Endothelial cell (in vitro differentiated cells): ENCODE results near the gene RING1. TPM values are rescaled to one million over a fixed set of nuclear protein-coding genes. Genes with fewer than 3 reads are reported as not detected.

Experiments
- DNase-seq: peaks from one replicate; pipeline ENCODE4 v3.0.0; 2021; ENCODE audit warnings: low spot score
- H3K27ac Mint-ChIP-seq: one replicate; pipeline ENCODE4 v1.8.0; 2021; ENCODE audit warnings: mixed read lengths, inconsistent platforms; ENCODE audit not compliant: unreplicated experiment
- H3K27me3 Mint-ChIP-seq: one replicate; pipeline ENCODE4 v1.8.0; 2021; ENCODE audit warnings: mild to moderate bottlenecking, moderate library complexity, mixed read lengths, inconsistent platforms; ENCODE audit not compliant: unreplicated experiment
- H3K36me3 Mint-ChIP-seq: one replicate; pipeline ENCODE4 v1.8.0; 2021; ENCODE audit warnings: mild to moderate bottlenecking, low read depth, mixed read lengths, inconsistent platforms; ENCODE audit not compliant: unreplicated experiment
- H3K4me1 Mint-ChIP-seq: one replicate; pipeline ENCODE4 v1.8.0; 2021; ENCODE audit warnings: mild to moderate bottlenecking, mixed read lengths, inconsistent platforms; ENCODE audit not compliant: unreplicated experiment
- H3K4me3 Mint-ChIP-seq: one replicate; pipeline ENCODE4 v1.8.0; 2021; ENCODE audit warnings: mild to moderate bottlenecking, mixed read lengths, inconsistent platforms; ENCODE audit not compliant: unreplicated experiment
- H3K9me3 Mint-ChIP-seq: one replicate; pipeline ENCODE4 v1.8.0; 2021; ENCODE audit warnings: mixed read lengths, inconsistent platforms; ENCODE audit not compliant: unreplicated experiment
- CTCF ChIP-seq: fragments of 200-600 bp; sonication (generic); IDR thresholded peaks from one replicate; pipeline ENCODE4 v1.5.0; 2021; ENCODE audit warnings: antibody characterized with exemption; ENCODE audit not compliant: unreplicated experiment
- long read RNA-seq: library from polyadenylated mRNA; unstranded; transcript quantifications from one replicate; pipeline ENCODE4 v2.0.0, GENCODE V29; 2020; ENCODE audit not compliant: unreplicated experiment
- total RNA-seq: library from RNA; stranded (reverse); fragmentation: NEBNext Ultra II Directional; extraction: Animal tissue kit (Norgen Biotek cat#: 25700); gene quantifications from one replicate; pipeline ENCODE4 v1.2.1, GENCODE V29; 2021; ENCODE audit not compliant: unreplicated experiment

The RING1 gene
- total RNA-seq = 19.6 TPM
- long read RNA-seq = 0 reads

GRCh38 chr6:33208091-33208967 lies at the start of gene RING1:
Gene RING1, plus strand, starts transcription at chr6:33208500. Its CDS starts 323 bp downstream, at chr6:33208823.
- Mint-ChIP-seq H3K4me3 (peak within 1 kb of the TSS; percentile 97), H3K9me3 (no peaks in the 10 kb centered on the region), H3K27ac (peak within 1 kb of the TSS; percentile 95), H3K27me3 (peaks cover 30% of the 10 kb centered on the region), H3K36me3 (peaks cover 37% of the 10 kb centered on the region), H3K4me1 (peaks cover 41% of the 10 kb centered on the region)
- DNase-seq = peak; percentile 68
- TF ChIP-seq CTCF = no peak

GRCh38 chr6:33160096-33160495 lies 48.2 kb upstream of the RING1 start:
- no peaks in the 10 kb centered on the region for H3K36me3 Mint-ChIP-seq
- DNase-seq = no peak
- no peak overlapping the region for H3K27ac Mint-ChIP-seq
- H3K9me3 Mint-ChIP-seq = no peaks in the 10 kb centered on the region
- no peak for TF ChIP-seq CTCF
- no peak overlapping the region for H3K4me3 Mint-ChIP-seq
- H3K4me1 Mint-ChIP-seq = peaks cover 16% of the 10 kb centered on the region
- H3K27me3 Mint-ChIP-seq = peaks cover 7% of the 10 kb centered on the region

- H3K27me3 Mint-ChIP-seq = peaks cover 7% of the 10 kb centered on the region
- peaks cover under 1% of the 10 kb centered on the region for H3K36me3 Mint-ChIP-seq
- no peak for DNase-seq
- no peak for TF ChIP-seq CTCF
- no peak overlapping the region for H3K27ac Mint-ChIP-seq
- H3K4me3 Mint-ChIP-seq = peak overlapping the region; percentile 80
- H3K4me1 Mint-ChIP-seq = peaks cover 16% of the 10 kb centered on the region
- no peaks in the 10 kb centered on the region for H3K9me3 Mint-ChIP-seq
Observed at GRCh38 chr6:33160728-33161344, 47.5 kb upstream of the RING1 start.

DNA sequence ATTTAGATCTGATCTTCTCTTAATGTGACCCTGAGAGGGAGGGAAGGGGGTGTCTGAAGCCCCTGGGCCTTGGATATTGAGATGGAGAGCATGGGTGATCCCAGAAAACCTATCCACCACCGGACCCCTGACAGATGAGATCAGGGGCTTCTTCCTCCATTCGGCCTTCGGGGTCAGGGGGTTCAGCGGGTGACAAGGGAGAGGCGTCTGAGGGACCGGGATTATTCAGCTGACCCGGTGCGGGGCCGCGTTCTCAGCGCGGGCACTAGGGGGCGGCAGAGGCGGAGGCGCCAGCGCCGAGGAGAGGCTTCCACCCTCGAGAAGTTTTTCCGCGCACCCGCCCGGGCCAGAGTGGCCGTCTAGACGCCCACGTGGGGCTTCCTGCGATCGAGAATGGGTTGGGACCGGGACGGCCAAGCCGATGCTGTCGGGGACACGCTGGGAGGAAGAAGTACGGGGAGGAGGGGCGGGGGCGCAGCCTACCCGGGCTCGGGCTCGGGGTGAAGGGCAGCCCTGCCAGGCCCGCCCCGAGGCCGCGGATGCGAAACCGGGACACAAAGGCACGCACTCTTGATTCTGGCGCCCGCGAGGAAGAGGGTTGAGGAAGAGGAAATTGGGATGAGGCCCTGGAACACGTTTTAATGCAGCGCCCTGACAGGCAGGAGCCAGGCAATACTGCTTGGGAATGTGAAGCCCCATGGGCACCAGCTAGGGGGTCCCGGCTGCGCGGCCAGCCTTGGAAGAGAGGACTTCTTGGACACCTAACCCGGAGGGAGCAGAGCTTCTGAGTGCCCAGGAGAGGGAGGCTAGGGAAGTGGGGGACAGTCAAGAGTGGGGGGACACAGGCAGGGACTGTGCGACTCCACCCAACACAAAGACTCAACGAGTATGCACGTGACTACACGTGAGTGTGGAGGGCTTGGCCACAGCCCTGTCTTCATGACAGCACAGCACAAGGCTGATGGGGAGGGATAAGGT lies 46.7 kb upstream of the RING1 start:
- Mint-ChIP-seq H3K4me3 (peak overlapping the region; percentile 80), H3K4me1 (peaks cover 16% of the 10 kb centered on the region), H3K9me3 (no peaks in the 10 kb centered on the region), H3K36me3 (peaks cover 5% of the 10 kb centered on the region), H3K27me3 (peaks cover 9% of the 10 kb centered on the region), H3K27ac (peak overlapping the region; percentile 86)
- DNase-seq = peak; percentile 91
- peak; percentile 90 for TF ChIP-seq CTCF
